ENCODE data around the gene LRCOL1.

Gene LRCOL1

DNA sequence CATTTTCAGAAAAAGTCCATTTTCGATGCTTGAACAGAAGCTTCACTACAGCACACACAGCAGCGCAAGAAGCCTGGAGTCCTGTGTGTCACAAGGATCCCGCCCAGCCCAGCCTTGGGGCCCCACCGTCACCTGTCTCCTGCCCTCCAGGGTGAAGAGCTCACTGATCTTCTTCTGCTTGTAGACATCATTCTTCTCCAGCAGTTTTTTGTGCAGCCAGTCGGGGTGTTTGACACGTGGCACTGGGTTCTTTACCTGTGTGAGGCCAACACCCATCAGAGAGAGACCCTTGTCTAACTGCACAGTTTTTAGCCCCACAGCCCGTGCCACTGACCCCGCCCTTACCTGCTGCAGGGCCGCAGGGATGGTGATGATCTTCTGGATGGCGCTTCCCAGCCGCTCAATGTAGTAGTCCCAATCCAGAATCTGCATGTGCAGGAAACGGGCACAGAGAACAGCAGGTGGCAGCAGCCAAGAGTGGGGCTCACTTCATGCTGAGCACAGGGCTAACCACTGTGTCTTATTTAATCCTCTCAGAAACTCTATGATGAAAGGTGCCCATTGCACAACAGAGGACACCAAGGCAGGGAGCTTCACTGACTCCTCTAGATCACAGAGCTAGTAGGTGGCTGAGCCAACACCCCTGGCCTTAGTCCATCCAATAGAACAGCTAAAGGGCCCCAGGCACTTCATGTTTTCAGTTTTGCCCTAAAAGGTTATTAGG lies 46.8 kb upstream of the LRCOL1 start:
- Histone ChIP-seq H3K36me3 (replicated peaks; ENCODE audit: low read depth, low read length) (peaks cover 83% of the 10 kb centered on the region), H3K9me3 (ENCODE audit: insufficient read depth, low read length) (no peaks in the 10 kb centered on the region)
- TF ChIP-seq, protein P1, sequence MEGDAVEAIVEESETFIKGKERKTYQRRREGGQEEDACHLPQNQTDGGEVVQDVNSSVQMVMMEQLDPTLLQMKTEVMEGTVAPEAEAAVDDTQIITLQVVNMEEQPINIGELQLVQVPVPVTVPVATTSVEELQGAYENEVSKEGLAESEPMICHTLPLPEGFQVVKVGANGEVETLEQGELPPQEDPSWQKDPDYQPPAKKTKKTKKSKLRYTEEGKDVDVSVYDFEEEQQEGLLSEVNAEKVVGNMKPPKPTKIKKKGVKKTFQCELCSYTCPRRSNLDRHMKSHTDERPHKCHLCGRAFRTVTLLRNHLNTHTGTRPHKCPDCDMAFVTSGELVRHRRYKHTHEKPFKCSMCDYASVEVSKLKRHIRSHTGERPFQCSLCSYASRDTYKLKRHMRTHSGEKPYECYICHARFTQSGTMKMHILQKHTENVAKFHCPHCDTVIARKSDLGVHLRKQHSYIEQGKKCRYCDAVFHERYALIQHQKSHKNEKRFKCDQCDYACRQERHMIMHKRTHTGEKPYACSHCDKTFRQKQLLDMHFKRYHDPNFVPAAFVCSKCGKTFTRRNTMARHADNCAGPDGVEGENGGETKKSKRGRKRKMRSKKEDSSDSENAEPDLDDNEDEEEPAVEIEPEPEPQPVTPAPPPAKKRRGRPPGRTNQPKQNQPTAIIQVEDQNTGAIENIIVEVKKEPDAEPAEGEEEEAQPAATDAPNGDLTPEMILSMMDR (IDR thresholded peaks at IDR 0.05; ENCODE audit: low read depth, low read length): no peak

DNA sequence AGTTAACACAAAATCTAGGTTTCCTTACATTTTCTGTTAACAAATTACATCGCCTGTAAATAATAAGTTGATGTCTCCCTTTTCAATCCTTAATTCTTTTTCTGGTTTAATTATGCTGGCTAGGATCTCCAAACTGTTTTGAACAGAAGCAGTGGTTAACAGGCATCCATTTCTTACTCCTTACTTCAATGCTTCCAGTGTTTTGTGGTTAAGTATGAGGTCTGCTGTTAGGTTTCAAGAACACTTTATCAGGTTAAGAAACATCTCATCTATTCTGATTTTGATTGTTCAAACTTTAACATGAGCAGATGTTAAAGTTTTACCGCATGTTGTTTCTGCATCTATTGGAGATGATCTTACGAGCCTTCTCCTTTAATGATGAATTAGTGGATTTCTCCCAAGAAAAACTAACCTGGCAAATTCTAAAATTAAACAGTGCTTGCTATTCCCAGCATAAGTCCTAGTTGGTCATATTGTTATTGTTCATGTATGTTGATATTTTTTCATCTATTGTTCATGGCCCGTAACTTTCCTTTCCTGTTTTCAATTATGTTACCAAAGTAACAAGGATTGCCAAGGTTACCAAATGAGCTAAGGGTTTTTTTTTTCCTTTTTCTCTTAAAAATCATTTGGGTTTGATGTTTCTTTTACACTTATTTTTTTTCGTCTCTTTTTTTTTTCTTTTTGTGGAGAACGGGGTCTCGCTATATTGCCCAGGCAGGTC lies 43.3 kb upstream of the LRCOL1 start:
- TF ChIP-seq, protein P1 (IDR thresholded peaks at IDR 0.05; ENCODE audit: low read depth, low read length): no peak
- no peak for TF ChIP-seq EZH2phosphoT487 (IDR thresholded peaks at IDR 0.05; ENCODE audit: low read depth)
- Histone ChIP-seq H2AFZ (ENCODE audit: low read depth, low read length) (no peak overlapping the region), H3K9me3 (ENCODE audit: insufficient read depth, low read length) (no peaks in the 10 kb centered on the region)

More for the DNA sequence above, 46.8 kb upstream of the LRCOL1 start:
- H4K20me1 ChIP-seq (ENCODE audit: insufficient read depth, low read length): no peaks in the 10 kb centered on the region
- no peaks in the 10 kb centered on the region for H3K4me1 ChIP-seq (ENCODE audit: low read length)
- H3K27me3 ChIP-seq (ENCODE audit: low read depth, low read length): no peaks in the 10 kb centered on the region
- no peak overlapping the region for H3K4me3 ChIP-seq (ENCODE audit: low read length)
- no peak overlapping the region for H2AFZ ChIP-seq (ENCODE audit: low read depth, low read length)
- no peak overlapping the region for H3K27ac ChIP-seq (ENCODE audit: low read length)
- H3K79me2 ChIP-seq (ENCODE audit: low read length): no peaks in the 10 kb centered on the region
- H3K4me2 ChIP-seq (ENCODE audit: low read length): no peak overlapping the region
- no peak overlapping the region for H3K9ac ChIP-seq (ENCODE audit: low read length)

DNA sequence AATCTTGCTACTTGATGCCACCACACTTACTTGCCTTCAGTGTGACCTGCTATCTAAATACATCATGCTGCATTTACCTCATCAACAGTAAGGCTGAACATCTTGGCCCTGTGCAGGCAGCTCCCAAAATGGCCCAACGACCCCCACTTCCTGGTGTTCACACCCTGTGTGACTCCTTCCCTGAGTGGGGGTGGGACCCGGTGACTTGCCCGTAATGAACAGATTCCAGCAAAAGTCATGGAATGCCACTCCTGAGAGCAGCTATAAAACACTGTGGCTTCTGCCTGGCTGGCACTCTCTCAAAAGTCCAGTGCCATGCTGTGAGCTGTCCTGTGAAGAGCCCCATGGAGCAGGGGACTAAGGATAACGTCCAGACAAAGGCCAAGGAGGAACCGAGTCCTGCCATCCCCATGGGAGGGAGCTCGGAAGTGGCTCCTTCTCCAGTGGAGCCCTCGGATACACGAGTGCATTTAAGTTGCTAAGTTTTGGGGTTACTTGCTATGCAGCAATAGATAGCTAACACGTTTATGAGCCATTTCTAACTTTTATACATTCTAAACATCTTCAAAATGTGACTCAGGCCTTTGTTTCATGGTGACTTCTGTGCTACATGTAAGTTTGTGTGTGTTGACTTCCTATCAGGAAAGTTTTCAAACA lies 41.2 kb upstream of the LRCOL1 start:
- H3K4me2 ChIP-seq (ENCODE audit: low read length): no peak overlapping the region
- H4K20me1 ChIP-seq (ENCODE audit: insufficient read depth, low read length): no peaks in the 10 kb centered on the region
- H3K36me3 ChIP-seq (replicated peaks; ENCODE audit: low read depth, low read length): peaks cover 65% of the 10 kb centered on the region
- H3K27ac ChIP-seq (ENCODE audit: low read length): no peak overlapping the region
- H3K27me3 ChIP-seq (ENCODE audit: low read depth, low read length): no peaks in the 10 kb centered on the region
- TF ChIP-seq, protein P1 (IDR thresholded peaks at IDR 0.05; ENCODE audit: low read depth, low read length): no peak
- TF ChIP-seq EZH2phosphoT487 (IDR thresholded peaks at IDR 0.05; ENCODE audit: low read depth): no peak
- no peak overlapping the region for H2AFZ ChIP-seq (ENCODE audit: low read depth, low read length)
- H3K4me3 ChIP-seq (ENCODE audit: low read length): no peak overlapping the region
- no peaks in the 10 kb centered on the region for H3K79me2 ChIP-seq (ENCODE audit: low read length)
- H3K4me1 ChIP-seq (ENCODE audit: low read length): no peaks in the 10 kb centered on the region
- no peaks in the 10 kb centered on the region for H3K9me3 ChIP-seq (ENCODE audit: insufficient read depth, low read length)
- H3K9ac ChIP-seq (ENCODE audit: low read length): no peak overlapping the region

More for the DNA sequence above, 43.3 kb upstream of the LRCOL1 start:
- Histone ChIP-seq H3K4me1 (ENCODE audit: low read length) (no peaks in the 10 kb centered on the region), H3K27ac (ENCODE audit: low read length) (no peak overlapping the region), H3K79me2 (ENCODE audit: low read length) (no peaks in the 10 kb centered on the region), H3K4me2 (ENCODE audit: low read length) (no peak overlapping the region), H3K4me3 (ENCODE audit: low read length) (no peak overlapping the region), H4K20me1 (ENCODE audit: insufficient read depth, low read length) (no peaks in the 10 kb centered on the region), H3K9ac (ENCODE audit: low read length) (no peak overlapping the region), H3K36me3 (replicated peaks; ENCODE audit: low read depth, low read length) (peaks cover 67% of the 10 kb centered on the region), H3K27me3 (ENCODE audit: low read depth, low read length) (no peaks in the 10 kb centered on the region)
